Neural progenitor cell (in vitro differentiated cells): Measurements from ENCODE around the gene KCNMB4. TPM values are rescaled to one million over a fixed set of nuclear protein-coding genes. Genes with fewer than 3 reads are reported as not detected.

ENCODE experiments used
- DNase-seq: peaks from one replicate; pipeline ENCODE4 v3.0.0-alpha.2; 2016; ENCODE audit warnings: low spot score
- H2AFZ ChIP-seq: fragments of 200-600 bp; sonication (generic); replicated peaks from 2 replicates; pipeline ENCODE4 v1.6.1; 2016; ENCODE audit warnings: antibody characterized with exemption
- H3F3A ChIP-seq: fragments of 200-600 bp; sonication (generic); 2 replicates; pipeline ENCODE4 v1.6.1; 2016; ENCODE audit warnings: antibody characterized with exemption, low read depth
- H3K27ac ChIP-seq: fragments of 200-600 bp; sonication (generic); 2 replicates; pipeline ENCODE4 v1.5.1; 2016; ENCODE audit warnings: mild to moderate bottlenecking
- H3K27me3 ChIP-seq: fragments of 200-600 bp; sonication (generic); 2 replicates; pipeline ENCODE4 v1.6.1; 2016; ENCODE audit warnings: mild to moderate bottlenecking, moderate library complexity
- H3K36me3 ChIP-seq: fragments of 200-600 bp; sonication (generic); 2 replicates; pipeline ENCODE4 v1.5.1; 2016
- H3K4me1 ChIP-seq: fragments of 200-600 bp; sonication (generic); 2 replicates; pipeline ENCODE4 v1.6.1; 2016; ENCODE audit warnings: mixed run types
- H3K4me2 ChIP-seq: fragments of 200-600 bp; sonication (generic); 2 replicates; pipeline ENCODE4 v1.6.1; 2016
- H3K4me3 ChIP-seq: fragments of 200-600 bp; sonication (generic); 2 replicates; pipeline ENCODE4 v1.5.1; 2016
- H3K79me2 ChIP-seq: fragments of 200-600 bp; sonication (generic); 2 replicates; pipeline ENCODE4 v1.6.1; 2016; ENCODE audit warnings: low read depth
- H3K9ac ChIP-seq: fragments of 200-600 bp; sonication (generic); 2 replicates; pipeline ENCODE4 v1.6.1; 2016
- H3K9me3 ChIP-seq: fragments of 200-600 bp; sonication (generic); 2 replicates; pipeline ENCODE4 v1.5.1; 2016; ENCODE audit warnings: low read depth
- H4K20me1 ChIP-seq: fragments of 200-600 bp; sonication (generic); 2 replicates; pipeline ENCODE4 v1.6.1; 2016; ENCODE audit warnings: low read depth
- H3K27ac Mint-ChIP-seq: 3 replicates; pipeline ENCODE4 v1.8.0; 2021; ENCODE audit warnings: mixed read lengths
- H3K27me3 Mint-ChIP-seq: 2 replicates; pipeline ENCODE4 v1.8.0; 2022; ENCODE audit warnings: low read depth, mild to moderate bottlenecking, inconsistent platforms, moderate library complexity, mixed read lengths; ENCODE audit not compliant: insufficient read depth
- H3K36me3 Mint-ChIP-seq: 3 replicates; pipeline ENCODE4 v1.8.0; 2021; ENCODE audit warnings: mixed read lengths
- H3K4me1 Mint-ChIP-seq: 3 replicates; pipeline ENCODE4 v1.8.0; 2021; ENCODE audit warnings: mixed read lengths
- H3K4me3 Mint-ChIP-seq: 3 replicates; pipeline ENCODE4 v1.8.0; 2021; ENCODE audit warnings: mild to moderate bottlenecking, moderate library complexity, mixed read lengths
- H3K9me3 Mint-ChIP-seq: 3 replicates; pipeline ENCODE4 v1.8.0; 2020; ENCODE audit warnings: mixed read lengths
- CTCF ChIP-seq: fragments of 200-600 bp; sonication (generic); IDR thresholded peaks from 2 replicates; pipeline ENCODE4 v1.5.1; 2017; ENCODE audit warnings: antibody characterized with exemption, mild to moderate bottlenecking
- EZH2 ChIP-seq: fragments of 200-600 bp; sonication (generic); IDR thresholded peaks from 2 replicates; pipeline ENCODE4 v1.6.1; 2017; ENCODE audit warnings: antibody characterized with exemption, mild to moderate bottlenecking, moderate library complexity
- EZH2phosphoT487 ChIP-seq: fragments of 200-600 bp; sonication (generic); IDR thresholded peaks from 2 replicates; pipeline ENCODE4 v1.6.1; 2017; ENCODE audit warnings: antibody characterized with exemption
- total RNA-seq: library from RNA; depleted of rRNA; stranded (reverse); fragments of >200 nt; gene quantifications from 2 replicates; pipeline ENCODE4 v1.2.3, GENCODE V29; 2015; ENCODE audit warnings: low replicate concordance

KCNMB4 gene
- total RNA-seq, 1 donor from 2014 or later: 8.5 TPM

DNA sequence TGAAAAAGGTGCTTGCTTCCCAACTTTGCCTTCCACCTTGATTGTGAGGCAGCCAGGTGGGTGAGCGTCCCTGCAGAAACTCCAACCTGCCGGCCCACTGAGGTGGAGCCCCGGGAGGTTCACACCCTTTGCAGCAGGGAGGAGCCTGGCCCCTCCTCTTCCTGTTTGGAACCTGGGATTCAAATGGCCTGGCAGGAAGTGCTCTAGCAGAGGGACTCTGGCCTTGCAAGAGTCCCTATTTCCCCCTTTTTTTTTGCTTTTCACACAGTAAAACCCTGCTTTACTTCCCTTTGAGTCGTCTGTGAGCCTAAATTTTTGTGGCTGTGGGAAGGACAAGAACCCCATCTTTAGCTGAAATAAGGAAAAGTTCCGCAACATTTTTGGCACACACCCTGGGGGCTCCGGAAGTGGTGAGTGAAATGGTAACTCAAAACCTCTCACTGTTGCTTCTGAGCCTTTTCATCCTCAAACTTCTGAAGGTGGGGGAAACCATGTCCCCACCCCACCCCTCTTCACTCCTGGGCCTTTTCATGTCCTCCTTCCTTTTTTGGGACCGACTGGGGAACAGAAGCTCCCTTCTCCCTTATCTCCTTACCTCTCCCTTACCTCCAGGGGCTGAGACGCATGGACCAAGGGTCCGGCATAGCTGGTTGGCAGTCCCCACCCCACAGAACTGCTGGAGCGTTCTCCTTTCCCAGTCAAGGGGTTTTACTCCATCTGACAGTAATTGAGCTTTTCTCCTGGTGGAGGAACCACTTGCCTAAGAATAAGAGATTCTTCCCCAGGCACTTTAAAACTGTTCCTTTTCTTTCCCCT is 102.0 kb downstream of the KCNMB4 start:
- Mint-ChIP-seq H3K27ac (no peak overlapping the region), H3K4me1 (no peaks in the 10 kb centered on the region), H3K27me3 (no peaks in the 10 kb centered on the region), H3K9me3 (peaks cover 18% of the 10 kb centered on the region), H3K4me3 (no peak overlapping the region), H3K36me3 (no peaks in the 10 kb centered on the region)
- Histone ChIP-seq H3K36me3 (no peaks in the 10 kb centered on the region), H4K20me1 (no peaks in the 10 kb centered on the region), H3K9ac (no peak overlapping the region), H3K27me3 (no peaks in the 10 kb centered on the region), H3K4me2 (no peak overlapping the region), H3K4me1 (no peaks in the 10 kb centered on the region), H3F3A (no peaks in the 10 kb centered on the region), H3K9me3 (no peaks in the 10 kb centered on the region), H3K79me2 (no peaks in the 10 kb centered on the region), H3K27ac (no peak overlapping the region), H3K4me3 (no peak overlapping the region), H2AFZ (no peak overlapping the region)
- TF ChIP-seq EZH2: no peak
- no peak for TF ChIP-seq CTCF
- TF ChIP-seq EZH2phosphoT487: no peak
- DNase-seq: no peak

- H3K4me2 ChIP-seq: no peak overlapping the region
- no peaks in the 10 kb centered on the region for H3F3A ChIP-seq
- no peaks in the 10 kb centered on the region for H3K36me3 Mint-ChIP-seq
- no peak overlapping the region for H3K27ac ChIP-seq
- no peaks in the 10 kb centered on the region for H3K4me1 ChIP-seq
- H4K20me1 ChIP-seq: no peaks in the 10 kb centered on the region
- no peak overlapping the region for H3K4me3 ChIP-seq
- no peaks in the 10 kb centered on the region for H3K36me3 ChIP-seq
- no peaks in the 10 kb centered on the region for H3K4me1 Mint-ChIP-seq
- no peak overlapping the region for H2AFZ ChIP-seq
- H3K27me3 Mint-ChIP-seq: no peaks in the 10 kb centered on the region
- no peak overlapping the region for H3K27ac Mint-ChIP-seq
- H3K9me3 ChIP-seq: no peaks in the 10 kb centered on the region
- no peak overlapping the region for H3K9ac ChIP-seq
- no peaks in the 10 kb centered on the region for H3K79me2 ChIP-seq
- H3K27me3 ChIP-seq: no peaks in the 10 kb centered on the region
- DNase-seq: no peak
- peaks cover 12% of the 10 kb centered on the region for H3K9me3 Mint-ChIP-seq
- H3K4me3 Mint-ChIP-seq: no peak overlapping the region
- TF ChIP-seq EZH2 (no peak), CTCF (no peak), EZH2phosphoT487 (no peak)
Measured at GRCh38 chr12:70468741-70469140, 102.7 kb downstream of the KCNMB4 start.

DNA sequence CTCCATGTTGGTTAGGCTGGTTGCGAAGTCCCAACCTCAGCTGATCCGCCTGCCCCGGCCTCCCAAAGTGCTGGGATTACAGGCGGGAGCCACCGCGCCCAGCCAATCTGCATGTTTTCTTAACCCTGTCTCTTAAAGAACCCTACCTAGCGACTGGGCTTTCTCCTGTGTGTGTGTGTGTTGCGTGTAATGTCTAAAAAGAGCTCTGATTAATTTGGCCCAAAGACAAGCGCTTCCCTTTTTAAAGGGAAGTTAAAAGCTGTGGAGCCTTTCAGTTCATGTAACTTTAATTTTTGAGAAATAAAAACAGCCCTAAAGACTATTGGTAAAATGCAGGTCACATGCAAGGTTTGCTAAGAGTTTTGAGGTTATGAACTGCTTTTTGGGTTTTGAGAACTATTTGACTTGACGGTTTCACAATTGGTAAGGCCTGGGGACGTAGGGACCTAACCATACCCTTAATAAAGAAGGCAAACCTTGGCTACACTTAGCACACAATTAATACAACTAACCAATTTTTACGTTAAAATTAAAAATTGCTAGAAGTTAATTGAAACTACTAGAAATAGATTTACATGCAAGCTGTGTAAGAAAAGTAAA is 103.2 kb downstream of the KCNMB4 start:
- Mint-ChIP-seq H3K4me3 (no peak overlapping the region), H3K9me3 (peaks cover 7% of the 10 kb centered on the region), H3K27ac (no peak overlapping the region), H3K4me1 (no peaks in the 10 kb centered on the region), H3K27me3 (no peaks in the 10 kb centered on the region), H3K36me3 (no peaks in the 10 kb centered on the region)
- no peak for DNase-seq
- TF ChIP-seq CTCF (no peak), EZH2phosphoT487 (no peak), EZH2 (no peak)
- H3K27me3 ChIP-seq: no peaks in the 10 kb centered on the region
- no peak overlapping the region for H3K4me3 ChIP-seq
- no peak overlapping the region for H3K27ac ChIP-seq
- no peaks in the 10 kb centered on the region for H3F3A ChIP-seq
- no peaks in the 10 kb centered on the region for H4K20me1 ChIP-seq
- H3K4me1 ChIP-seq: no peaks in the 10 kb centered on the region
- H3K4me2 ChIP-seq: no peak overlapping the region
- H3K9me3 ChIP-seq: no peaks in the 10 kb centered on the region
- H3K9ac ChIP-seq: no peak overlapping the region
- no peaks in the 10 kb centered on the region for H3K79me2 ChIP-seq
- H2AFZ ChIP-seq: no peak overlapping the region
- H3K36me3 ChIP-seq: no peaks in the 10 kb centered on the region
